NT2/D1 (cell line): Measurements from ENCODE around the gene SCGN.

Experiments used
- SUZ12 ChIP-seq: IDR thresholded peaks from 2 replicates; pipeline ENCODE4 v1.6.1; 2011; ENCODE audit not compliant: insufficient read length, insufficient read depth; ENCODE audit errors: extremely low read depth
- YY1 ChIP-seq: IDR thresholded peaks from 2 replicates; pipeline ENCODE4 v1.6.1; 2011; ENCODE audit not compliant: insufficient read length, insufficient read depth
- ZNF274 ChIP-seq: IDR thresholded peaks from 2 replicates; pipeline ENCODE4 v1.6.1; 2011; ENCODE audit warnings: mild to moderate bottlenecking, low read depth, low read length

DNA sequence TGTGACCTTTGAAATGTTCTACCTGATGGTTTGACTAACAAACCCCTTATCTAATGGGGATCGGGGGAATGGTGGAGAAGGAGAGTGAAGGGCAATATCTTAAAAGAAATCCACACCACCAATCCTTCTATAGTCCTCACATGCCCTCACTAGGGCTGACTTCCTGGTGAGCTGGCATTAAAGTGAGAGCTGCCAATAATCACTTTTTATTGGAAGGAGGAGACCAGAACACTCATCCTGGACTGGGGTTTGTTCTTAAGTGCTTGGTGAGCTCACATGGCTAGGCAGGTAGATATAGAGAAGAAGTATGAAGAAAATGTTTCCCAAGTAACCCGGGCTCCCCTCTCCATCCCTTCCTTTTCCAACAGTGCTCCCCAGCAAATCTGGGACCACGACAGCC, 49.8 kb downstream of the SCGN start:
- TF ChIP-seq ZNF274 (no peak), SUZ12 (no peak), YY1 (no peak)
